ENCODE data around the gene SLC8A1. TPM values are rescaled to one million over a fixed set of nuclear protein-coding genes. Genes with fewer than 3 reads are reported as not detected.

SLC8A1 gene
- total and polyA plus RNA-seq, 2 of the 13 experiments (the other 11 are each of a cell fraction or from before 2014, with no cell fraction given): not detected

DNA sequence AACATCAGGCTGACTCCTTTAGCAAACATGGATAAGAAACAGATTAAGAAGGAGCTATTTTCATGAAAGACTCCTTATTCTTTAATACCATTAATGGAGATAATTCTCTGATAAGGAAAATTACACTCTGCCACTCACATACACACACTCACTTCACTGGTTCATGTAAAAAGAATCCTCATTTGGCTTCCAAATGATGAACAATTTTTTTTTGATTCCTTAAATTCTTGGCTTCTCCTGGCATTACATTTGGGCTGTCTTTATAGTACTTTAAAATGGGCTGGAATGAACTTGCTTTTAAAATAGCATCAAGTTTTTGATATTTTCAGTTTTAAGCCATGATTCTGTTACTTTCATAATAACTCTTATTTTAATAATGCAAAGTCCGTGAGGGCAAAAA lies 328.6 kb downstream of the SLC8A1 start:
- 1% methylated on average over 1 of the region's 1 CpG for WGBS (ENCODE audit: low lambda C conversion rate)
- no peak overlapping the region for H3K4me2 ChIP-seq (ENCODE audit: low read depth, low read length)
- no peaks in the 10 kb centered on the region; a peak in 1 of 5 replicates for H3K27me3 ChIP-seq (ENCODE audit: control insufficient read depth in 1 of 2, insufficient read depth in 2 of 2, low read length in 2 of 2)
- BruUV-seq (replicated peaks): no TSS peak
- ATAC-seq: no peak
- H3K27ac ChIP-seq (ENCODE audit: extremely low read length, insufficient read depth, low read length): no peak overlapping the region
- no peaks in the 10 kb centered on the region for H3K79me2 ChIP-seq (ENCODE audit: insufficient read depth, low read length)
- H3K36me3 ChIP-seq (replicated peaks in 1 of 2; ENCODE audit: control insufficient read depth in 1 of 2, insufficient read depth in 2 of 2, low read length in 2 of 2): no peaks in the 10 kb centered on the region
- ChIA-PET POLR2A (no interaction called here), CTCF (ENCODE audit: low intra/inter-chr PET ratio, low total read pairs) (no interaction called here)
- DNase-seq (ENCODE audit: low spot score): no peak
- no peak overlapping the region for H3K4me3 ChIP-seq (replicated peaks in 1 of 3; ENCODE audit: insufficient read depth in 1 of 3, low read depth in 2 of 3, low read length in 3 of 3)
- FAIRE-seq: no peak
- H2AFZ ChIP-seq (ENCODE audit: low read length): no peak overlapping the region
- intact Hi-C loops (cut with micrococcal nuclease; ENCODE audit: unreplicated experiment): no loop called here
- H3K4me1 ChIP-seq (ENCODE audit: insufficient read depth, low read length): no peaks in the 10 kb centered on the region
- H3K9me3 ChIP-seq (ENCODE audit: low read length): no peaks in the 10 kb centered on the region
- no peak overlapping the region for H3K9ac ChIP-seq (ENCODE audit: insufficient read depth, low read depth, low read length)
- in situ Hi-C loops (cut with HindIII; ENCODE audit: extremely low pct_ligation_motif_present, low pct_unique_long_range_greater_than_20kb): no loop called here
- no peaks in the 10 kb centered on the region for H4K20me1 ChIP-seq (ENCODE audit: insufficient read depth, low read length)
- TF ChIP-seq, protein P1, sequence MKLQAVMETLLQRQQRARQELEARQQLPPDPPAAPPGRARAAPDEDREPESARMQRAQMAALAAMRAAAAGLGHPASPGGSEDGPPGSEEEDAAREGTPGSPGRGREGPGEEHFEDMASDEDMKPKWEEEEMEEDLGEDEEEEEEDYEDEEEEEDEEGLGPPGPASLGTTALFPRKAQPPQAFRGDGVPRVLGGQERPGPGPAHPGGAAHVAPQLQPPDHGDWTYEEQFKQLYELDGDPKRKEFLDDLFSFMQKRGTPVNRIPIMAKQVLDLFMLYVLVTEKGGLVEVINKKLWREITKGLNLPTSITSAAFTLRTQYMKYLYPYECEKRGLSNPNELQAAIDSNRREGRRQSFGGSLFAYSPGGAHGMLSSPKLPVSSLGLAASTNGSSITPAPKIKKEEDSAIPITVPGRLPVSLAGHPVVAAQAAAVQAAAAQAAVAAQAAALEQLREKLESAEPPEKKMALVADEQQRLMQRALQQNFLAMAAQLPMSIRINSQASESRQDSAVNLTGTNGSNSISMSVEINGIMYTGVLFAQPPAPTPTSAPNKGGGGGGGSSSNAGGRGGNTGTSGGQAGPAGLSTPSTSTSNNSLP (IDR thresholded peaks at IDR 0.05; ENCODE audit: low read depth, low read length): no peak
- no peak for TF ChIP-seq MYNN (CRISPR knock-in tag; IDR thresholded peaks at IDR 0.05; ENCODE audit: low read depth)
- no peak for TF ChIP-seq FOSL1 (CRISPR knock-in tag; IDR thresholded peaks at IDR 0.05; ENCODE audit: borderline replicate concordance)
- no peak for TF ChIP-seq IRX3 (CRISPR knock-in tag; IDR thresholded peaks at IDR 0.05; ENCODE audit: borderline replicate concordance, low read depth)
- no peak for TF ChIP-seq ZNF383 (CRISPR knock-in tag; IDR thresholded peaks at IDR 0.05; ENCODE audit: borderline replicate concordance)
- TF ChIP-seq, protein P2, sequence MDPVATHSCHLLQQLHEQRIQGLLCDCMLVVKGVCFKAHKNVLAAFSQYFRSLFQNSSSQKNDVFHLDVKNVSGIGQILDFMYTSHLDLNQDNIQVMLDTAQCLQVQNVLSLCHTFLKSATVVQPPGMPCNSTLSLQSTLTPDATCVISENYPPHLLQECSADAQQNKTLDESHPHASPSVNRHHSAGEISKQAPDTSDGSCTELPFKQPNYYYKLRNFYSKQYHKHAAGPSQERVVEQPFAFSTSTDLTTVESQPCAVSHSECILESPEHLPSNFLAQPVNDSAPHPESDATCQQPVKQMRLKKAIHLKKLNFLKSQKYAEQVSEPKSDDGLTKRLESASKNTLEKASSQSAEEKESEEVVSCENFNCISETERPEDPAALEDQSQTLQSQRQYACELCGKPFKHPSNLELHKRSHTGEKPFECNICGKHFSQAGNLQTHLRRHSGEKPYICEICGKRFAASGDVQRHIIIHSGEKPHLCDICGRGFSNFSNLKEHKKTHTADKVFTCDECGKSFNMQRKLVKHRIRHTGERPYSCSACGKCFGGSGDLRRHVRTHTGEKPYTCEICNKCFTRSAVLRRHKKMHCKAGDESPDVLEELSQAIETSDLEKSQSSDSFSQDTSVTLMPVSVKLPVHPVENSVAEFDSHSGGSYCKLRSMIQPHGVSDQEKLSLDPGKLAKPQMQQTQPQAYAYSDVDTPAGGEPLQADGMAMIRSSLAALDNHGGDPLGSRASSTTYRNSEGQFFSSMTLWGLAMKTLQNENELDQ (CRISPR knock-in tag; IDR thresholded peaks at IDR 0.05; ENCODE audit: borderline replicate concordance): no peak
- no peak for TF ChIP-seq MTF2 (CRISPR knock-in tag; IDR thresholded peaks at IDR 0.05; ENCODE audit: borderline replicate concordance)
- TF ChIP-seq, protein P3, sequence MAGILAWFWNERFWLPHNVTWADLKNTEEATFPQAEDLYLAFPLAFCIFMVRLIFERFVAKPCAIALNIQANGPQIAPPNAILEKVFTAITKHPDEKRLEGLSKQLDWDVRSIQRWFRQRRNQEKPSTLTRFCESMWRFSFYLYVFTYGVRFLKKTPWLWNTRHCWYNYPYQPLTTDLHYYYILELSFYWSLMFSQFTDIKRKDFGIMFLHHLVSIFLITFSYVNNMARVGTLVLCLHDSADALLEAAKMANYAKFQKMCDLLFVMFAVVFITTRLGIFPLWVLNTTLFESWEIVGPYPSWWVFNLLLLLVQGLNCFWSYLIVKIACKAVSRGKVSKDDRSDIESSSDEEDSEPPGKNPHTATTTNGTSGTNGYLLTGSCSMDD (CRISPR knock-in tag; IDR thresholded peaks at IDR 0.05): no peak
- no peak for TF ChIP-seq ZNF317 (CRISPR knock-in tag; IDR thresholded peaks at IDR 0.05)
- TF ChIP-seq, protein P4, sequence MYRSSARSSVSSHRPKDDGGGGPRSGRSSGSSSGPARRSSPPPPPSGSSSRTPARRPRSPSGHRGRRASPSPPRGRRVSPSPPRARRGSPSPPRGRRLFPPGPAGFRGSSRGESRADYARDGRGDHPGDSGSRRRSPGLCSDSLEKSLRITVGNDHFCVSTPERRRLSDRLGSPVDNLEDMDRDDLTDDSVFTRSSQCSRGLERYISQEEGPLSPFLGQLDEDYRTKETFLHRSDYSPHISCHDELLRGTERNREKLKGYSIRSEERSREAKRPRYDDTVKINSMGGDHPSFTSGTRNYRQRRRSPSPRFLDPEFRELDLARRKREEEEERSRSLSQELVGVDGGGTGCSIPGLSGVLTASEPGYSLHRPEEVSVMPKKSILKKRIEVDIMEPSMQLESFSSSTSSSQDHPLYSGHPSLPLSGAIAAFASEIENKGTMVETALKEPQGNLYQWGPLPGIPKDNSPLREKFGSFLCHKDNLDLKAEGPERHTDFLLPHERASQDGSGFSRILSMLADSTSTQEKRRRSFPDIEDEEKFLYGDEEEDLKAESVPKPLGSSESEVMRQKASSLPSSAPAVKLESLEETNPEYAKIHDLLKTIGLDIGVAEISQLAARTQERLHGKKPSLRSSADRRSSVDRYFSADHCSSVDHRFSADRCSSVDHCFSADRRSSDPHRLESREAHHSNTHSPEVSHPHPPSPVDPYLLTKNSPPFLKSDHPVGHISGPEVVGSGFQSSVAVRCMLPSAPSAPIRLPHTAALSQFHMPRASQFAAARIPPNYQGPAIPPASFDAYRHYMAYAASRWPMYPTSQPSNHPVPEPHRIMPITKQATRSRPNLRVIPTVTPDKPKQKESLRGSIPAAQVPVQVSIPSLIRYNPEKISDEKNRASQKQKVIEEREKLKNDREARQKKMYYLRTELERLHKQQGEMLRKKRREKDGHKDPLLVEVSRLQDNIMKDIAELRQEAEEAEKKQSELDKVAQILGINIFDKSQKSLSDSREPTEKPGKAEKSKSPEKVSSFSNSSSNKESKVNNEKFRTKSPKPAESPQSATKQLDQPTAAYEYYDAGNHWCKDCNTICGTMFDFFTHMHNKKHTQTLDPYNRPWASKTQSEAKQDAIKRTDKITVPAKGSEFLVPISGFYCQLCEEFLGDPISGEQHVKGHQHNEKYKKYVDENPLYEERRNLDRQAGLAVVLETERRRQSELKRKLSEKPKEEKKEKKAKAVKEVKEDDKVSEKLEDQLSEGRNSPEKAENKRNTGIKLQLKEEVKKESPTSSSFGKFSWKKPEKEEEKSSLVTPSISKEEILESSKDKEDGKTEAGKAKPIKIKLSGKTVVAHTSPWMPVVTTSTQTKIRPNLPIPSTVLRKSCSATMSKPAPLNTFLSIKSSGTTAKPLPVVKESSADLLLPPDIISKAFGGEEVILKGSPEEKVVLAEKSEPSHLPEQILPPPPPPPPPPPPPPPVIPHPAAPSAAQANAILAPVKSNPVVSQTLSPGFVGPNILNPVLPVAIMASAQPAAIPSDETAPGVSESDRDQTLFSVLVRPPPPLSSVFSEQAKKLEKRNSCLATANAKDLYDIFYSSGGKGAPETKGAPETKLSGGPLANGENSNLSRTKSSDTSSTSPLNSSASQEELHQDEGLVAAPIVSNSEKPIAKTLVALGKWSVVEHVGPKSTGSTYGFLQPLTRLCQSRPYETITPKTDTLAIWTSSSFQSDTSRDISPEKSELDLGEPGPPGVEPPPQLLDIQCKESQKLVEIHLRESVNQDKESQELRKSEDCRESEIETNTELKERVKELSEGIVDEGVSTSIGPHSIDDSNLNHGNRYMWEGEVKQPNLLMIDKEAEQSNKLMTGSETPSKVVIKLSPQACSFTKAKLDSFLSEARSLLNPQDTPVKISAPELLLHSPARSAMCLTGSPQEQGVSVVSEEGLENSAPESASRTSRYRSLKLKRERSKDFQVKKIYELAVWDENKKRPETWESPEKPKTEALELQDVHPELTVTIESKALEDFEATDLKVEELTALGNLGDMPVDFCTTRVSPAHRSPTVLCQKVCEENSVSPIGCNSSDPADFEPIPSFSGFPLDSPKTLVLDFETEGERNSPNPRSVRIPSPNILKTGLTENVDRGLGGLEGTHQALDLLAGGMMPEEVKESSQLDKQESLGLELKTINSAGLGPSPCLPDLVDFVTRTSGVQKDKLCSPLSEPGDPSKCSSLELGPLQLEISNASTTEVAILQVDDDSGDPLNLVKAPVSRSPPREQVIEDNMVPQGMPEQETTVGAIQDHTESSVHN (CRISPR knock-in tag; IDR thresholded peaks at IDR 0.05): no peak
- no peak for TF ChIP-seq KAT2B (IDR thresholded peaks at IDR 0.05; ENCODE audit: borderline replicate concordance, low read depth, low read length)
- no peak for TF ChIP-seq ZKSCAN5 (CRISPR knock-in tag; IDR thresholded peaks at IDR 0.05)
